Measurements from ENCODE around the gene LRRK1.

- TF ChIP-seq MAFK (conservative IDR thresholded peaks at IDR 0.05 in 1 of 2, IDR thresholded peaks at IDR 0.05 in 1 of 2; ENCODE audit: low read length in 2 of 2) (no peak), ZC3H13 (CRISPR knock-in tag; IDR thresholded peaks at IDR 0.05) (no peak), RORA (CRISPR knock-in tag; IDR thresholded peaks at IDR 0.05) (no peak), YEATS2 (CRISPR knock-in tag; IDR thresholded peaks at IDR 0.05; ENCODE audit: borderline replicate concordance) (no peak), PPARG (CRISPR knock-in tag; conservative IDR thresholded peaks at IDR 0.05) (no peak), ZUFSP (CRISPR knock-in tag; IDR thresholded peaks at IDR 0.05; ENCODE audit: borderline replicate concordance) (no peak), RFX3 (CRISPR knock-in tag; IDR thresholded peaks at IDR 0.05) (no peak), ISL2 (CRISPR knock-in tag; IDR thresholded peaks at IDR 0.05) (no peak), FOSL2 (CRISPR knock-in tag; IDR thresholded peaks at IDR 0.05) (no peak), ZBTB7A (CRISPR knock-in tag; IDR thresholded peaks at IDR 0.05) (no peak), ZFP37 (CRISPR knock-in tag; IDR thresholded peaks at IDR 0.05; ENCODE audit: borderline replicate concordance) (no peak), ZNF589 (CRISPR knock-in tag; conservative IDR thresholded peaks at IDR 0.05) (no peak), ETS1 (CRISPR knock-in tag; IDR thresholded peaks at IDR 0.05) (no peak)
- TF ChIP-seq, protein P1, sequence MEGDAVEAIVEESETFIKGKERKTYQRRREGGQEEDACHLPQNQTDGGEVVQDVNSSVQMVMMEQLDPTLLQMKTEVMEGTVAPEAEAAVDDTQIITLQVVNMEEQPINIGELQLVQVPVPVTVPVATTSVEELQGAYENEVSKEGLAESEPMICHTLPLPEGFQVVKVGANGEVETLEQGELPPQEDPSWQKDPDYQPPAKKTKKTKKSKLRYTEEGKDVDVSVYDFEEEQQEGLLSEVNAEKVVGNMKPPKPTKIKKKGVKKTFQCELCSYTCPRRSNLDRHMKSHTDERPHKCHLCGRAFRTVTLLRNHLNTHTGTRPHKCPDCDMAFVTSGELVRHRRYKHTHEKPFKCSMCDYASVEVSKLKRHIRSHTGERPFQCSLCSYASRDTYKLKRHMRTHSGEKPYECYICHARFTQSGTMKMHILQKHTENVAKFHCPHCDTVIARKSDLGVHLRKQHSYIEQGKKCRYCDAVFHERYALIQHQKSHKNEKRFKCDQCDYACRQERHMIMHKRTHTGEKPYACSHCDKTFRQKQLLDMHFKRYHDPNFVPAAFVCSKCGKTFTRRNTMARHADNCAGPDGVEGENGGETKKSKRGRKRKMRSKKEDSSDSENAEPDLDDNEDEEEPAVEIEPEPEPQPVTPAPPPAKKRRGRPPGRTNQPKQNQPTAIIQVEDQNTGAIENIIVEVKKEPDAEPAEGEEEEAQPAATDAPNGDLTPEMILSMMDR (CRISPR knock-in tag; IDR thresholded peaks at IDR 0.05), result no peak
These were observed 80.2 kb downstream of the LRRK1 start for GRCh38 chr15:100999369-100999768.
